Ectodermal cell (in vitro differentiated cells): ENCODE data around the gene CEP131.
"Not testable (repeated sequence)": the region's sequence is repeated elsewhere in the genome, so short reads cannot be mapped to it uniquely, and the experiment has no call there.

Experiments used
- H3K27ac ChIP-seq: 2 replicates; pipeline ENCODE4 v1.7.0; 2013; ENCODE audit warnings: mild to moderate bottlenecking, low read depth, low read length; ENCODE audit not compliant: insufficient read depth, poor library complexity, severe bottlenecking
- H3K27me3 ChIP-seq: 2 replicates; pipeline ENCODE4 v1.7.0; 2013; ENCODE audit warnings: mild to moderate bottlenecking, low read length; ENCODE audit not compliant: insufficient read depth, control insufficient read depth, poor library complexity, severe bottlenecking
- H3K36me3 ChIP-seq: one replicate; pipeline ENCODE4 v1.7.0; 2013; ENCODE audit warnings: low read length; ENCODE audit not compliant: control insufficient read depth, insufficient read depth
- H3K4me1 ChIP-seq: one replicate; pipeline ENCODE4 v1.7.0; 2013; ENCODE audit warnings: low read length; ENCODE audit not compliant: control insufficient read depth, insufficient read depth
- H3K4me3 ChIP-seq: 2 replicates; pipeline ENCODE4 v1.7.0; 2013; ENCODE audit warnings: low read depth, low read length, control low read depth; ENCODE audit not compliant: insufficient read depth
- H3K9me3 ChIP-seq: 2 replicates; pipeline ENCODE4 v1.7.0; 2013; ENCODE audit warnings: mild to moderate bottlenecking, low read length, moderate library complexity; ENCODE audit not compliant: control insufficient read depth
- WGBS, 2 experiments: methylation state at CpG; one replicate each; pipeline ENCODE4 v1.1.7; 2013; ENCODE audit warnings: missing lambda C conversion rate in 2 of 2; 5-methylcytosine and 5-hydroxymethylcytosine counted together

CEP131 gene

GRCh38 chr17:81160306-81160705, 62.5 kb downstream of the CEP131 start:
- H3K9me3 ChIP-seq: no peaks in the 10 kb centered on the region
- peaks cover 9% of the 10 kb centered on the region for H3K4me1 ChIP-seq
- no peaks in the 10 kb centered on the region for H3K27me3 ChIP-seq
- H3K27ac ChIP-seq: no peak overlapping the region
- 89% methylated on average over 28 of the region's 28 CpGs for WGBS, 2 experiments
- no peaks in the 10 kb centered on the region for H3K36me3 ChIP-seq
- no peak overlapping the region for H3K4me3 ChIP-seq

- WGBS, 2 experiments: 89 to 91% methylated on average over 25 of the region's 25 CpGs
- H3K27me3 ChIP-seq: no peaks in the 10 kb centered on the region
Measured at GRCh38 chr17:81159611-81160265, 63.0 kb downstream of the CEP131 start.

DNA sequence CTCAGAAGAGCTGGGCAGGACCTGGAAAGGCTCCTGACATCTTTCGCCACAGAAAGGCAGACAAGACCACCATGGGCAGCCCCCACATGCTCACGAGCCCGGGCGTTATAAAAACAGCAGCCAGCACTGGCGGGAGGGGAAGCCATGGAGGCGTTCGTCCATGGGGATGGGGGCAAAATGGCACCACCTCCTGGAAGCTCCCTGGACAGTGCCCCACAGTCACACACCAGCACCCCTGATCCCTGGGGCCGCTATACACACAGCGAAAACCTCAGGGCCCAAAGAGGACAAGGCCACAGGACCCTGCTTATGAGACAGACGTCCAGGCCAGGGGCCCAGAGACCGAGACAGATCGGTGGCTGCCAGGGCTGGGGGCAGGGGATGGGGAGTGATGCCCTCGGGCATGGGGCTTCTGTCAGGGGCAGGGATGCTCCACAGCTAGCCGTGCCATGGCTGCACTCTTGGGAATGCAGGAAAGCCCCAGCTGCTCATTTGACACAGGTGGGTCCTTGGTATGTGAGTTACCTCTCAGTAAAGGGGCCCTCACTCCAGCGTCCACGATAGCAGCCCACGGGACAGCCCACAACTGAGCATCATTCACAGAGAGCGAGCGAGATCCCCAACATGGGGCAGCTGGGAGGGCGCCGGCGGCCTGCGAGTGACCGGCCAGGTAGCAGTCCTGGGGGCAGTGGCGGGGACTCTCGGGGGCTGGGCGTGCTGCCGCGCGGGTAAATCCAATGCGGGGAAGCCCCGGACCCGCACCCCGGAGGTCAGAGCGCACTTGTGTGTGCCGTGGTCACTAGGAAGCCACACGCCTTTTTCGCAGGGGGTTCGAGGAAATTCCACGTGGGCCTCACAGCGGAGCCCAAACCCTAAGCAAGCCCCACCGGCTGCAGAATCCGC, 63.8 kb downstream of the CEP131 start:
- Histone ChIP-seq H3K4me1 (no peaks in the 10 kb centered on the region), H3K27ac (no peak overlapping the region), H3K9me3 (no peaks in the 10 kb centered on the region), H3K4me3 (no peak overlapping the region), H3K27me3 (no peaks in the 10 kb centered on the region), H3K36me3 (no peaks in the 10 kb centered on the region)
- 91 to 92% methylated on average over 43 of the region's 43 CpGs for WGBS, 2 experiments

More at GRCh38 chr17:81159611-81160265, 63.0 kb downstream of the CEP131 start:
- Histone ChIP-seq H3K9me3 (no peaks in the 10 kb centered on the region), H3K4me1 (peaks cover 4% of the 10 kb centered on the region), H3K36me3 (no peaks in the 10 kb centered on the region), H3K27ac (no peak overlapping the region), H3K4me3 (no peak overlapping the region)

GRCh38 chr17:81157848-81158687, 64.7 kb downstream of the CEP131 start:
- H3K36me3 ChIP-seq: no peaks in the 10 kb centered on the region
- H3K27ac ChIP-seq: no peak overlapping the region
- H3K9me3 ChIP-seq: no peaks in the 10 kb centered on the region
- no peaks in the 10 kb centered on the region for H3K4me1 ChIP-seq
- 89 to 91% methylated on average over 39 of the region's 39 CpGs for WGBS, 2 experiments
- no peak overlapping the region for H3K4me3 ChIP-seq
- H3K27me3 ChIP-seq: no peaks in the 10 kb centered on the region

DNA sequence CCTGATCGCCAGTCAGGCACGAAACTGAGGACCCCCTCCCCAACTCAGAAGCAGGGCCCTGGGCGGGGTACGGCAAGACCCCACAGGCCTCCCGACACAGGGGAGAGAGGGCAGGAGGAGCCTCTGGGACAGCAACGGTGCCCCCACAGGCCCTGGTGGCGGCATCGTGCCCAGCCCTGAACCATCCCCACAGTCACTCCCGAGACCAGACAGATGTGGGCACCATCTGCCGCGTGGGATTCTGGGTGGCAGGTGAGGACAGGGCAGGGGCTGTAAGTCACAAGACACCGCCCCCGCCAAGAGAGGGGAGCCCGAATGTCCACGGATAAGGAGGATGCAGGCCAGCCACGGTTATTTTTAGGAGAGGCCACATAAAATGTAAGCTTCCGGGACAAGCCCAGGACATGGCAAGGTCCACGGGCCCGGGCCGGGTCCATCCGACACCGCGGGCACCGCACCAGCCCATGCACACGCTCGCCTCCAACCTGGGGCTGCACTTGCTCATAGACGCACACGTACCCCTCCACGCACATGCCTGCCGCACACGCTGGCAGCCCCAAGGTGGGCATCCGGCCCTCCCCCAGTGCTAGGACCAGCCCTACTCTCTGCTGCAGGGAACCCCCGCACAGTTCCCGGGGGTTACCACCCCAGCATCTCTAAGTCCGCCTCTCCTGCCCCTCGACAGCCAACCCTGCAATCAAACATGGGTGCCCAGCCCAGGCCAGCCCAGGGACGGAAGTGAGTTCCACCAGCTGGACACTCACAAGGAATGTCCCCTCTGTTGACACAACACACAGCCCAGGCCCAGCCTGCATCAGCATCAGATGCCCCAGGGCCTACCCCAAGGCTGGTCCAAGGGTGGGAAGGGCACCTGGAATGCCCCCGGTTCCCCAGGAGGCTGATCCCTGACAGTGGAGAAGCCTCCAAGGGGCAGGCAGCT, 65.6 kb downstream of the CEP131 start:
- H3K36me3 ChIP-seq: no peaks in the 10 kb centered on the region
- 93% methylated on average over 38 of the region's 38 CpGs for WGBS, 2 experiments
- no peaks in the 10 kb centered on the region for H3K27me3 ChIP-seq
- H3K4me1 ChIP-seq: no peaks in the 10 kb centered on the region
- H3K4me3 ChIP-seq: no peak overlapping the region
- no peak overlapping the region for H3K27ac ChIP-seq
- no peaks in the 10 kb centered on the region for H3K9me3 ChIP-seq

GRCh38 chr17:81154961-81155360, 67.8 kb downstream of the CEP131 start:
- H3K4me3 ChIP-seq: no peak overlapping the region
- 96% methylated on average over 18 of the region's 18 CpGs for WGBS, 2 experiments
- no peak overlapping the region for H3K27ac ChIP-seq
- no peaks in the 10 kb centered on the region for H3K9me3 ChIP-seq
- H3K27me3 ChIP-seq: no peaks in the 10 kb centered on the region
- H3K36me3 ChIP-seq: no peaks in the 10 kb centered on the region
- no peaks in the 10 kb centered on the region for H3K4me1 ChIP-seq

GRCh38 chr17:81154016-81154415, 68.7 kb downstream of the CEP131 start:
- not testable (repeated sequence) for H3K4me1 ChIP-seq, H3K27me3 ChIP-seq, H3K9me3 ChIP-seq, H3K36me3 ChIP-seq, H3K27ac ChIP-seq, H3K4me3 ChIP-seq
- WGBS, 2 experiments: 93 to 95% methylated on average over 9 of the region's 9 CpGs

GRCh38 chr17:81153340-81153803, 69.4 kb downstream of the CEP131 start:
- 92 to 93% methylated on average over 17 of the region's 17 CpGs for WGBS, 2 experiments
- no peak overlapping the region for H3K4me3 ChIP-seq
- H3K4me1 ChIP-seq: no peaks in the 10 kb centered on the region
- H3K9me3 ChIP-seq: no peaks in the 10 kb centered on the region
- H3K27ac ChIP-seq: no peak overlapping the region
- no peaks in the 10 kb centered on the region for H3K36me3 ChIP-seq
- H3K27me3 ChIP-seq: no peaks in the 10 kb centered on the region

GRCh38 chr17:81152288-81152828, 70.4 kb downstream of the CEP131 start:
- Histone ChIP-seq H3K4me1 (no peaks in the 10 kb centered on the region), H3K27ac (no peak overlapping the region), H3K9me3 (no peaks in the 10 kb centered on the region), H3K4me3 (no peak overlapping the region), H3K36me3 (no peaks in the 10 kb centered on the region), H3K27me3 (no peaks in the 10 kb centered on the region)
- 75 to 77% methylated on average over 8 of the region's 8 CpGs for WGBS, 2 experiments
